C4-2B (cell line): ENCODE data around the gene PCDH15.

Experiments used
- CTCF ChIP-seq: fragments of 450-650 bp; conservative IDR thresholded peaks from 2 replicates; pipeline ENCODE4 v1.5.1; 2017; ENCODE audit warnings: mild to moderate bottlenecking
- ZFX ChIP-seq: fragments of 450-650 bp; IDR thresholded peaks from 2 replicates; pipeline ENCODE4 v1.6.1; 2017

GRCh38 chr10:54125098-54125747, 675.8 kb downstream of the PCDH15 start:
- TF ChIP-seq CTCF (no peak), ZFX (no peak)
